ENCODE results near the gene GALC. TPM values are rescaled to one million over a fixed set of nuclear protein-coding genes. Genes with fewer than 3 reads are reported as not detected.

Gene GALC
- total RNA-seq, 2 donors from 2014 or later: 22.9 to 24.0 TPM

- Histone ChIP-seq H3K27me3 (replicated peaks; ENCODE audit: insufficient read depth) (no peaks in the 10 kb centered on the region), H3K9me3 (no peaks in the 10 kb centered on the region), H3K4me1 (ENCODE audit: control insufficient read depth in 1 of 2, low read depth in 2 of 2) (no peaks in the 10 kb centered on the region), H3K27ac (no peak overlapping the region), H3K4me3 (no peak overlapping the region), H3K36me3 (peaks cover 21% of the 10 kb centered on the region)
- ATAC-seq (ENCODE audit: insufficient number of reproducible peaks, low FRiP score, low read depth) (no peak), DNase-seq (ENCODE audit: low spot score) (no peak)
- TF ChIP-seq CTCF (IDR thresholded peaks at IDR 0.05): peak; percentile 51
Observed at GRCh38 chr14:87944987-87945604, 47.9 kb downstream of the GALC start.

- Histone ChIP-seq H3K4me3 (no peak overlapping the region), H3K4me1 (ENCODE audit: control insufficient read depth in 1 of 2, low read depth in 2 of 2) (no peaks in the 10 kb centered on the region), H3K27ac (no peak overlapping the region), H3K27me3 (replicated peaks; ENCODE audit: insufficient read depth) (no peaks in the 10 kb centered on the region), H3K9me3 (no peaks in the 10 kb centered on the region), H3K36me3 (peaks cover 8% of the 10 kb centered on the region)
- ATAC-seq (ENCODE audit: insufficient number of reproducible peaks, low FRiP score, low read depth): no peak
- no peak for TF ChIP-seq CTCF (IDR thresholded peaks at IDR 0.05)
- DNase-seq (ENCODE audit: low spot score): no peak
Observed at GRCh38 chr14:87940894-87941293, 52.1 kb downstream of the GALC start.

- H3K9me3 ChIP-seq: no peaks in the 10 kb centered on the region
- no peak overlapping the region for H3K27ac ChIP-seq
- ATAC-seq (ENCODE audit: insufficient number of reproducible peaks, low FRiP score, low read depth): no peak
- peaks cover 8% of the 10 kb centered on the region for H3K36me3 ChIP-seq
- H3K4me3 ChIP-seq: no peak overlapping the region
- H3K4me1 ChIP-seq (ENCODE audit: control insufficient read depth in 1 of 2, low read depth in 2 of 2): no peaks in the 10 kb centered on the region
- DNase-seq (ENCODE audit: low spot score): no peak
- no peak for TF ChIP-seq CTCF (IDR thresholded peaks at IDR 0.05)
- no peaks in the 10 kb centered on the region for H3K27me3 ChIP-seq (replicated peaks; ENCODE audit: insufficient read depth)
Observed at GRCh38 chr14:87940382-87940781, 52.6 kb downstream of the GALC start.

GRCh38 chr14:87935886-87936285 is 57.1 kb downstream of the GALC start:
- Histone ChIP-seq H3K4me1 (ENCODE audit: control insufficient read depth in 1 of 2, low read depth in 2 of 2) (no peaks in the 10 kb centered on the region), H3K27me3 (replicated peaks; ENCODE audit: insufficient read depth) (no peaks in the 10 kb centered on the region), H3K9me3 (no peaks in the 10 kb centered on the region), H3K36me3 (peaks cover 4% of the 10 kb centered on the region), H3K27ac (no peak overlapping the region), H3K4me3 (no peak overlapping the region)
- DNase-seq (ENCODE audit: low spot score): no peak
- no peak for TF ChIP-seq CTCF (IDR thresholded peaks at IDR 0.05)
- ATAC-seq (ENCODE audit: insufficient number of reproducible peaks, low FRiP score, low read depth): no peak

- TF ChIP-seq CTCF (IDR thresholded peaks at IDR 0.05): no peak
Observed at GRCh38 chr14:87935081-87935828, 57.7 kb downstream of the GALC start.

More at GRCh38 chr14:87935081-87935828, 57.7 kb downstream of the GALC start:
- Histone ChIP-seq H3K27ac (no peak overlapping the region), H3K9me3 (no peaks in the 10 kb centered on the region), H3K4me1 (ENCODE audit: control insufficient read depth in 1 of 2, low read depth in 2 of 2) (no peaks in the 10 kb centered on the region), H3K4me3 (no peak overlapping the region), H3K36me3 (peaks cover 4% of the 10 kb centered on the region), H3K27me3 (replicated peaks; ENCODE audit: insufficient read depth) (no peaks in the 10 kb centered on the region)
- no peak for DNase-seq (ENCODE audit: low spot score)
- no peak for ATAC-seq (ENCODE audit: insufficient number of reproducible peaks, low FRiP score, low read depth)

Data from thoracic aorta (tissue), 2 donors.